HG03520 (cell line): Measurements from ENCODE around the gene NRBP1.

Source experiments
- ATAC-seq: cut with Tn5 transposase; IDR thresholded peaks from one replicate; pipeline ENCODE4 v1.9.1; 2021; ENCODE audit warnings: mild to moderate bottlenecking, moderate library complexity; ENCODE audit not compliant: unreplicated experiment

NRBP1 gene

DNA sequence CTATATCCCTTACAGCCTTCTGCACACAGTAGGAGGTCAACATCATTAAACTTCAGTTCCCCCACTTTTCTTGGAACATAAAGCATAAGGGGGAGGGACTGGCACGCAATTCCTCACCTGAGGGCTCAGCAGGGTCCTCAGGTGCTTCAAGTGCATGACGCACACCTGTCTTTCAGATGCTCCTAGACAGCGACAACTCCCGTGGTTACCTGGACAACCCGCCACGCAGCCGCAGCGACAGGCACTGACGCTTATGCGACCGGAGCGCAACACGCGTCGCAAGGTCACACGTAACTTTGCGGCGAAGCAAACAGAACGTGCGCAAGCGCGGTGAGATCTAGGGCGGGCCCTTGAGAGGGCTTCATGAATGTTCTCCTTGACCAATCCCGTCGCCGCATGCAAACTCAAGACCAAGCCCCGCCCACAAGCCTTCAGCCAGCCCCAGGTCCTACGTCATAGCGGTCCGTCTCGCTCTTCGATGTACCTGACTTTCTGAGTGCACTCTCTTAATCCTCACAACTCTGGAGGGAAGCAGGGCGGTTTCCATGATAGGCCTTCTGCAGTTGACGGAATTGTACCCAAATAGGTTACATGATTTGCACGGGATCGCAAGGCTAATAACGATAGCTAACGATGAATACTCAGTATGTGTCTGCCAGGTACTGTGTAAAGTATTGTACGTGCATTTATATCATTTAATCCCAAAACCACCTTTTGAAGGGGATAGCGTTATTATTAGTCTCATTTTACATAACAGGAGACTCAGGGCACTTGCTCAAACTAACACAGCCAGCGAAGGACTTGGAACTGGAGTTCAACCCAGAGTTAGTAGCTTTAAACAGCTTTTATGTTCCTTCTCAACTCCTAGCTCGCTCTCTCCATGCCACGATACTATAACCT is 61.3 kb downstream of the NRBP1 start, which contains the start of gene IFT172:
Gene IFT172, minus strand, starts transcription at position 246 of the 900 bp plus-strand sequence. Its CDS starts 90 bp downstream, at position 156.
- ATAC-seq, result peak; percentile 94
